ENCODE data around the gene PAK2.

GRCh38 chr3:196771067-196771466 lies 31.4 kb downstream of the PAK2 start:
- no peak for TF ChIP-seq CTCF (conservative IDR thresholded peaks at IDR 0.05; ENCODE audit: low read depth, low read length)
- TF ChIP-seq BHLHE40 (IDR thresholded peaks at IDR 0.05; ENCODE audit: low read depth, low read length), result no peak
- TF ChIP-seq MXI1 (IDR thresholded peaks at IDR 0.05; ENCODE audit: borderline replicate concordance, low read depth, low read length), result no peak
- TF ChIP-seq POLR2A (IDR thresholded peaks at IDR 0.05; ENCODE audit: low read depth, low read length), result no peak
- no peak for TF ChIP-seq CEBPB (IDR thresholded peaks at IDR 0.05; ENCODE audit: low read depth, low read length)
- TF ChIP-seq FOS (IDR thresholded peaks at IDR 0.05; ENCODE audit: low read depth, low read length), result no peak
- no peak for TF ChIP-seq RCOR1 (IDR thresholded peaks at IDR 0.05; ENCODE audit: insufficient replicate concordance, low read length)
